Activated CD4-positive, alpha-beta T cell treated with anti-CD3 and anti-CD28 coated beads, Interleukin-2, amount 10 ng/mL, durations not matched to agents 7 days and 5 days (primary cell): ENCODE measurements around the gene PSMD12. TPM values are rescaled to one million over a fixed set of nuclear protein-coding genes. Genes with fewer than 3 reads are reported as not detected.

Experiments used
- CTCF ChIA-PET: fragments of 350-600 bp; sonication (Branson Sonifier 250); formaldehyde crosslinking; loops from one replicate; lab custom pipeline; 2021; ENCODE audit warnings: antibody characterized with exemption; lab: Charles Lee
- POLR2A ChIA-PET: fragments of 350-600 bp; sonication (Branson Sonifier 250); formaldehyde crosslinking; loops from one replicate; lab custom pipeline; 2021; ENCODE audit warnings: antibody characterized with exemption; lab: Charles Lee
- DNase-seq: peaks from one replicate; pipeline ENCODE4 v3.0.0-alpha.2; 2020
- H3K27ac Mint-ChIP-seq: one replicate; pipeline ENCODE4 v1.8.0; 2021; ENCODE audit warnings: mild to moderate bottlenecking, moderate library complexity, mixed read lengths
- H3K27me3 Mint-ChIP-seq: one replicate; pipeline ENCODE4 v1.8.0; 2021; ENCODE audit warnings: mixed read lengths
- H3K36me3 Mint-ChIP-seq: one replicate; pipeline ENCODE4 v1.8.0; 2021; ENCODE audit warnings: low read depth, mixed read lengths
- H3K4me1 Mint-ChIP-seq: one replicate; pipeline ENCODE4 v1.8.0; 2021; ENCODE audit warnings: mixed read lengths
- H3K4me3 Mint-ChIP-seq: one replicate; pipeline ENCODE4 v1.8.0; 2021; ENCODE audit warnings: mild to moderate bottlenecking, moderate library complexity, mixed read lengths
- H3K9me3 Mint-ChIP-seq: one replicate; pipeline ENCODE4 v1.8.0; 2021; ENCODE audit warnings: mixed read lengths
- total RNA-seq, 2 experiments: library from RNA; stranded (reverse); gene quantifications; one replicate each; pipeline ENCODE4 v1.2.3, GENCODE V29; 2021

Gene PSMD12
- total RNA-seq, 2 experiments from 2014 or later: 42.4 to 47.5 TPM

DNA sequence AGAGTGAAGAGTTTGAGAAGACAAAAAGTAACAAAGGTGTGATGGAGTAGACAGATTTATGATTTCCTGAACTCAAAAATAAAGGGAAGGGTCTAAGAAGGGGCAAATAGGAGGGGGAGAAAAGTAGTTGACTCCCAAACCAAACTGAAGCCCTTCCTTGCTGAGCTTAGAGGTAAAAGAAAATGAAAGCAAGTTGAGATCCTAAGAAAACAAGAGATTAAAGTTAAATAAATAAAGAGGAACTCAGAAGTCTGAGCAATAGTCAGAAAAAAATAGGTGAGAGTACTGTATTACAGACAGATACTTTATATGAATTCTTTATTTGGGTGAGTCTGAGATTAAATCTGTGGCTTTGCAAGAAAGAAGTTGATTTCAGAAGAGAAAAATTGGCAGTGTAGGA, 3.3 kb upstream of the PSMD12 start:
- H3K4me3 Mint-ChIP-seq: no peak overlapping the region
- H3K4me1 Mint-ChIP-seq: peaks cover 38% of the 10 kb centered on the region
- H3K36me3 Mint-ChIP-seq: peaks cover 4% of the 10 kb centered on the region
- ChIA-PET POLR2A (interaction anchor here (0.6 kb wide), 1 partner anchor 11 kb away, joined by 4 read pairs; no protein-coding TSS in a partner anchor), CTCF (interaction anchor here (1.7 to 2.5 kb wide), 3 partner anchors 8 to 105 kb away, joined by 7 read pairs; partner anchors contain the start of gene PITPNC1)
- H3K27me3 Mint-ChIP-seq: no peaks in the 10 kb centered on the region
- no peaks in the 10 kb centered on the region for H3K9me3 Mint-ChIP-seq
- no peak overlapping the region for H3K27ac Mint-ChIP-seq
- DNase-seq: no peak

DNA sequence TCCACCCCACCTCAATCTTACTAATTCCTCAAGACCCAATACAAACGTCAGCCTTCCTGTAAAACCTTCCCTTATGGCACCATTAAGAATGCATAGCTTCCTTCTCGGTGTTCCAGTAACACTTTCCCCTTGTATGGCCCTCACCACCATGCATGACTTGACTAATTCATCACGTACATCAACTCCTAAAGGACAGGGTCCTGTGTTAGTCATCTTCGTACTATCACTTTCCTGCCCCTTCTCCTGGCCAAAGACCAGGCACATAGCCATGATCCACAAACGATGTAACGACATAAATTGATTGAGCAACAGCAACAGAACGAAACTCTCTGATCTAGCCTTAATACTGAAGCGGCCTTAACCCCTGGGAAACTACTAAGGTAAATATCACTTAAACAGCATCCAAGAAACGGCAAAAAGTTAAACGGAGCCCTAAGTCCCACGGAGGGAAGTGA, 612 bp downstream of the PSMD12 start:
- peak overlapping the region; percentile 93 for H3K4me3 Mint-ChIP-seq
- H3K9me3 Mint-ChIP-seq: no peaks in the 10 kb centered on the region
- H3K27me3 Mint-ChIP-seq: no peaks in the 10 kb centered on the region
- peak overlapping the region; percentile 86 for H3K27ac Mint-ChIP-seq
- peaks cover 26% of the 10 kb centered on the region for H3K36me3 Mint-ChIP-seq
- POLR2A ChIA-PET: interaction anchor here (0.6 kb wide), 1 partner anchor 99 kb away, joined by 5 read pairs; no protein-coding TSS in a partner anchor
- peaks cover 65% of the 10 kb centered on the region for H3K4me1 Mint-ChIP-seq
- DNase-seq: no peak
- CTCF ChIA-PET: interaction anchor here (0.7 to 3.2 kb wide), 9 partner anchors 9 to 237 kb away, joined by 3 to 19 read pairs (median 6); partner anchors contain the start of gene PITPNC1

DNA sequence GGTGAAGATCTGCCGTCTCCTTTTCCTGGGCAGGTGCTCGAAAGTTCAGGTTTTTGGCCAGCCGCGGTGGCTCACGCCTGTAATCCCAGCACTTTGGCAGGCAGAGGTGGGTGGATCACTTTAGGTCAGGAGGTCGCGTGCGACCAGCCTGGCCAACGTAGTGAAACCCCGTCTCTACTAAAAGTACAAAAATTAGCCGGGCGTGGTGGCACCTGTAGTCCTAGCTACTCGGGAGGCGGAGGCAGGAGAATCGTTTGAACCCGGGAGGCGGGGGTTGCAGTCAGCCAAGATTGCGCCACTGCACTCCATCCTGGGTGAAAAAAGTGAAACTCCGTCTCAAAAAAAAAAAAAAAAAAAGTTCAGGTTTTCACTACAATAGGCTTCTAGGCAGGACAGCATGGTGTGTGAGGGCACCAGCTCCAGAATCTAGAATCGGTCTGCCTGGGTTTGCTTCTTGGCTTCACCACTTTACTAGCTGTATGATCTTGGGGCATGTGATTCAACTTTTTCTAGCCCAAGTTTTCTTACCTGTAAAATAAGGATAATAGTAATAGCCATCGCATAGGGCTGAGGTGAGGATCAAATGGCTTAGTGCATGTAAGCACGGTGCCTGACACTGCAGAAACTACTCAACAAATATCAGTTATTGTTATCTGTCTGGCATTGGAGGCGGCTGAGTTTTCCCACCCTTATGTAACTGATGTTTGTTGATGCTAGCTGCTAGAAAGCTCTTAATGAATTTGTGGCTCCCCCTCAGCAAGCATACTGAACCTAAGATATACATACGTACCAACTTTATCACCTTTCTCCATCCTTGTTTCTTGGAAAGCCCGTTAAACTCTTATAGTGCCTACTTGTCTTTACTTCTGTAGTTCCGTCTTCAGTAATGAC, 1.3 kb downstream of the PSMD12 start:
- peaks cover 72% of the 10 kb centered on the region for H3K4me1 Mint-ChIP-seq
- ChIA-PET POLR2A (interaction anchor here (0.6 to 0.7 kb wide), 3 partner anchors 10 to 99 kb away, joined by 3 to 7 read pairs (median 5); no protein-coding TSS in a partner anchor), CTCF (interaction anchor here (0.7 to 3.2 kb wide), 11 partner anchors 10 to 612 kb away, joined by 3 to 19 read pairs (median 5); partner anchors contain the start of gene PITPNC1)
- H3K4me3 Mint-ChIP-seq: peak overlapping the region; percentile 93
- H3K27ac Mint-ChIP-seq: peak overlapping the region; percentile 86
- no peak for DNase-seq
- no peaks in the 10 kb centered on the region for H3K9me3 Mint-ChIP-seq
- peaks cover 32% of the 10 kb centered on the region for H3K36me3 Mint-ChIP-seq
- no peaks in the 10 kb centered on the region for H3K27me3 Mint-ChIP-seq

DNA sequence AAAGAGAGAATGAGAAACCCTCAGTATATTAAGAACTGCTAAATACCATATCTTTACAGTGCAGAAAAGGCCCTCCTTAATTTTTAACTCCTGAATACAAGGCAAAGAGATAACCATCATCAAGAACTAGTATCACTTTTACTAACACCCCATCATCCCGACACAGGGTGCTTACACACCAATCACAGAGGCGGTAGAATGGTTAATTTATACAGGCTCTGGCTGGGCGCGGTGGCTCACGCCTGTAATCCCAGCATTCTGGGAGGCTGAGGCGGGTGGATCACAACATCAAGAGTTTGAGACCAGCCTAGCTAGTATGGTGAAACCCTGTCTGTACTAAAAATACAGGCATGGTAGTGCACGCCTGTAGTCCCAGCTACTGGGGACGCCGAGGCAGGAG, 4.2 kb downstream of the PSMD12 start:
- CTCF ChIA-PET: no interaction called here
- Mint-ChIP-seq H3K9me3 (no peaks in the 10 kb centered on the region), H3K27me3 (no peaks in the 10 kb centered on the region), H3K27ac (peak overlapping the region; percentile 51), H3K4me3 (no peak overlapping the region), H3K4me1 (peaks cover 82% of the 10 kb centered on the region), H3K36me3 (peaks cover 41% of the 10 kb centered on the region)
- no peak for DNase-seq
- POLR2A ChIA-PET: no interaction called here

DNA sequence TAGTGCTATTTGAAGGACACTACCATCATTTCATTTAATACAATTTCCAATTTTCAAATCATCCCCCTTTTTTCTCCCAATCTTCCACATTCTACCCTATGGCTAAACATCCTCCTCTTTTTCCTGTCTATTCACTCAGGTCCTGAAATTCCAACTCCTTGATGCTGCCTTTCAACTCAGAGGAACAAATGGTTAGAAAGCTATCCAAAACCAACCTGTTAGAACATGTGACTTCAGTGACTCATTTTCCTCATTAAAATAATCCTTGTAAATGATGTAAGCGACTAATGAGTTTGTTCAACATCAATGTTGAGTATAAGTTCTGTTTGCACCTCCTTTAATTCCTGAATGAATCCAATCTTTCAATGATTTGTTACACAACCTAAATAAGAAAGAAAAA, 5.5 kb downstream of the PSMD12 start:
- DNase-seq: no peak
- POLR2A ChIA-PET: no interaction called here
- H3K27me3 Mint-ChIP-seq: no peaks in the 10 kb centered on the region
- H3K36me3 Mint-ChIP-seq: peaks cover 44% of the 10 kb centered on the region
- H3K27ac Mint-ChIP-seq: peak overlapping the region; percentile 61
- CTCF ChIA-PET: no interaction called here
- H3K4me3 Mint-ChIP-seq: no peak overlapping the region
- peaks cover 74% of the 10 kb centered on the region for H3K4me1 Mint-ChIP-seq
- H3K9me3 Mint-ChIP-seq: no peaks in the 10 kb centered on the region

DNA sequence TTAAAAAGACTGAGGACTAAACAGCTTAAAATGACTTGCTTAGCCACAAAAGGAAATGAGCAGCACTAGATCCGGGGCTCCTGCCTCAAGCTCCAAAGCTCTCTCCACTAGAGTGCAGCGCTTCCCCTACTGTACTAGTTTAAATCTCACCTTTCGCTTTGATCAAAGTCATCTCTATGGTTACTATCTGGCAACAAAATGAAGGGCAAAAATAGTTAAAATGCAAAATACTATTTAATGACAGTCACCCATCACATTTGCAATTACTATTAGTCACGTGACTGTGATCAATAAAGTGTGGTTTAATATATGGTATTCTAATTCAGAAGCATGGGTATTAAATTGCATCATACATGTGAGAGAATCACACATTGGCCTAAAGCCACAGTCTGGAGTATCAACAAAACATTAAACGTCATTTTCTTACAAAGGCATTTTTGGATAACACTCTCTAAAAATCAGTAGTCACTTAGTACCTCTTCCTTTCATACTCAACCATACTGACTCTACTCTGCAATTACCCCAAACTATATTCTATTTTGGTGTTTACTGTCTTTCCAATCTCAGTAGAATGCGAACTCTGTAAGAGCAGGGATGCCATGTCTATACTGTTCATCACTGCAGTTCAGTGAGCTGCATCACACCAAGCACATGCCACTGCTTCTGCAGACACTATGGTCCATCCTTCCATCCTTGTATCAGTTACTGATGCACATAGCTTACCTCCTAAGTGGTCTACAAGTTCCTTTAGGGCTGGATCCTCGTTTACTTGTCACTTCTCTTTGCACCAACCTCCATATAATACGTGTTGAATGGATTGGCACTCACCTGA, 6.2 kb downstream of the PSMD12 start:
- no peaks in the 10 kb centered on the region for H3K9me3 Mint-ChIP-seq
- ChIA-PET CTCF (interaction anchor here (1.4 to 1.6 kb wide), 2 partner anchors 14 to 15 kb away, joined by 4 to 5 read pairs; no protein-coding TSS in a partner anchor), POLR2A (no interaction called here)
- H3K4me3 Mint-ChIP-seq: no peak overlapping the region
- H3K27me3 Mint-ChIP-seq: no peaks in the 10 kb centered on the region
- H3K36me3 Mint-ChIP-seq: peaks cover 46% of the 10 kb centered on the region
- peak; percentile 74 for DNase-seq
- H3K4me1 Mint-ChIP-seq: peaks cover 68% of the 10 kb centered on the region
- H3K27ac Mint-ChIP-seq: peak overlapping the region; percentile 61

DNA sequence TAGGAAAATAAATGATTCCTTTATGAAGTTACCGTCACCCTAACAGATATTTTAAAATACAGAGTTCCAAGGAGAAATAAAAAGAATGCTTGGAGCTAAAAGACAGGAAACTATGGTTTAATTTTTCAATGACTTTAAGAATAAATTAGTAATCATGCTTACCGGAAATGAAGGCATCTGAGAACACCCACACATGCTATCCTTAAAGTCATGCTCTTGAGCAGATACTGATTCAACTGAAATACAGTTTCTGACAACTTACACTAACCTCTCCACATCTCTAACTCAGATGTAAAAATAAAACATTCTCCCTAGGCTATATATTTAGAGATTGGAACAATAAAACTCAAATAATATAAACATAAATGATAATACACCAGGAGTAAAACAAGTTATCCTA, 7.8 kb downstream of the PSMD12 start:
- peaks cover 54% of the 10 kb centered on the region for H3K4me1 Mint-ChIP-seq
- ChIA-PET POLR2A (interaction anchor here (0.6 kb wide), 1 partner anchor 11 kb away, joined by 4 read pairs; no protein-coding TSS in a partner anchor), CTCF (interaction anchor here (0.6 to 1.6 kb wide), 3 partner anchors 17 to 319 kb away, joined by 3 to 5 read pairs (median 4); no protein-coding TSS in a partner anchor)
- no peak for DNase-seq
- no peaks in the 10 kb centered on the region for H3K27me3 Mint-ChIP-seq
- H3K4me3 Mint-ChIP-seq: peak overlapping the region; percentile 25
- peak overlapping the region; percentile 69 for H3K27ac Mint-ChIP-seq
- peaks cover 51% of the 10 kb centered on the region for H3K36me3 Mint-ChIP-seq
- H3K9me3 Mint-ChIP-seq: no peaks in the 10 kb centered on the region

DNA sequence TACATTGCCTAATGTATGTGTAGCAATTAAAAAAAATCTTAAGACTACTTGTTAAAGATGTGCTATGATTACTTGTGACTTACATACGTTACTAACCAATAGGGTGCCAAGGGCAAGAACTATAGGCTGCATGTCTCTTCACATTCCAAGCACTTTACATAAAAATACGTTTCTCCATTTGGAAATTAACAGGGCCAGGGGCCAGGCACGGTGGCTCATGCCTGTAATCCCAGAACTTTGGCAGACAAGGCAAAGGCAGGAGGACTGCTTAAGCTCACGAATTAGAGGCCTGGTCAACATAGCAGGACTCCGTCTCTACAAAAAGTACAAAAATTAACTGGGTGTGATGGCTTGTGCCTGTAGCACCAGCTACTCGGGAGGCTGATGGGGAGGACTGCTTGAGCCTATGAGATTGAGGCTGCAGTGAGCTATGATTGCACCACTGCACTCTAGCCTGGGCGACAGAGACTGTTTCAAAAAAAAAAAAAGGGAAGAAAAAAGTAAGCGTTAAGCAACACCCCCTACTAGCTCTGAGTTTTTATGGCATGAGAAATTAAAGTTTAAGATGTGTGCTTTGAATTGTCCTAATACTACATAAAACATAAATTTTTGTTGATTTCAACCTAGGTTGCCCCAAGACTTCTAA, 12.3 kb downstream of the PSMD12 start:
- no peaks in the 10 kb centered on the region for H3K27me3 Mint-ChIP-seq
- no peak overlapping the region for H3K27ac Mint-ChIP-seq
- ChIA-PET POLR2A (no interaction called here), CTCF (interaction anchor here (1.1 to 1.2 kb wide), 2 partner anchors 11 to 59 kb away, joined by 3 to 6 read pairs; no protein-coding TSS in a partner anchor)
- H3K9me3 Mint-ChIP-seq: no peaks in the 10 kb centered on the region
- H3K4me1 Mint-ChIP-seq: peaks cover 16% of the 10 kb centered on the region
- H3K4me3 Mint-ChIP-seq: no peak overlapping the region
- DNase-seq: no peak
- H3K36me3 Mint-ChIP-seq: peaks cover 49% of the 10 kb centered on the region

DNA sequence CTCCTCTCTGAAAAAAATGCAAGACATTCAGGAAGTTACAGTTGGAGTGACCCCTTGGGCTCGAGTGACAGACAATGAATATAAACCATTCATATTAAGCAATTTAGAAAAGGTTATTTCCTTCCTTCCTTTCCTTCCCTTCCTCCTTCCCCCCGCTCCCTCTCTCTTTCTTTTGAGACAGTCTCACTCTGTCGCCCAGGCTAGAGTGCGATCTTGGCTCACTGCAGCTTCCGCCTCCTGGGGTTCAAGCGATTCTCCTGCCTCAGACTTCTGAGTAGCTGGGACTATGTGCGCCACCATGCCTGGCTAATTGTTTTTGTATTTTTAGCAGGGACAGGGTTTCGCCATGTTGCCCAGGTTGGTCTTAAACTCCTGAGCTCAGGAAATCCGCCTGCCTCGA, 13.2 kb downstream of the PSMD12 start:
- peaks cover 10% of the 10 kb centered on the region for H3K4me1 Mint-ChIP-seq
- POLR2A ChIA-PET: no interaction called here
- no peak overlapping the region for H3K27ac Mint-ChIP-seq
- H3K36me3 Mint-ChIP-seq: peaks cover 51% of the 10 kb centered on the region
- DNase-seq: no peak
- CTCF ChIA-PET: interaction anchor here (1.2 kb wide), 1 partner anchor 58 kb away, joined by 3 read pairs; no protein-coding TSS in a partner anchor
- H3K27me3 Mint-ChIP-seq: no peaks in the 10 kb centered on the region
- no peaks in the 10 kb centered on the region for H3K9me3 Mint-ChIP-seq
- H3K4me3 Mint-ChIP-seq: no peak overlapping the region

DNA sequence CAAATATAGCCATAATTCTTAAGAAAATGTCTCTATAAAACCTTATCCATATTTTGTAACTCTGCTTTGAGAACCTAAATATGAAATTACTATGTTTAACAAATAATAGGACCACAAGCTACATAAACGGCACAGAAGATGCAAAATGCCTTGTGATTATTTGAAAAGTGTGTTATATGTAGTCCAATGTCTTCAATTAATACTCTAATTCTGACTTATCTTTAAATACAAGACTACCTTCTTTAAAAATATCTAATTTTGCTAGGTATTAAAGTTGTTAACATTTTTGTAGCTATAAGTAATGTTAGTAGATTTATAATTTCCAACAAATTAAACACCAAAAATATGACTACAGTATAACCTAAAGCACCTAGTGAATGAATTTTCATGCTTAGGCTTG, 17.0 kb downstream of the PSMD12 start:
- CTCF ChIA-PET: no interaction called here
- H3K4me1 Mint-ChIP-seq: no peaks in the 10 kb centered on the region

DNA sequence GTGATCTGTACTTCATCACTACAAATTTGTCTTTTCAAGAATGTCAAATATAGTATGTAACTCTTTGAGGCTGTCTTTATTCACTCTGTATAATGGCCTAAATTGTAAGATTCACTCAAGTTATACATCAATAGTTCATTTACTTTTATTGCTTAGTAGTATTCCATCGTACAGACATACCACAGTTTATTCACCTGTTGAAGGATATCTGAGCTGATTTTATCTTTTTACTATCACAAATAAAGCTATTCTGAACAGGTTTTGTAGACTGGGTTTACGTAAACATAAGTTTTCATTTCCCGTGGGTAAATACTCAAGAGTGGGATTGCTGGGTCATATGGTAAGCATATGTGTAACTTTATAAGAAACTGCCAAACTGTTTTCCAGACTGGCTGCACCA, 18.6 kb downstream of the PSMD12 start:
- Mint-ChIP-seq H3K27me3 (no peaks in the 10 kb centered on the region), H3K9me3 (no peaks in the 10 kb centered on the region), H3K27ac (no peak overlapping the region), H3K4me1 (no peaks in the 10 kb centered on the region), H3K4me3 (no peak overlapping the region), H3K36me3 (peaks cover 59% of the 10 kb centered on the region)
- ChIA-PET CTCF (interaction anchor here (1.4 kb wide), 1 partner anchor 14 kb away, joined by 3 read pairs; no protein-coding TSS in a partner anchor), POLR2A (no interaction called here)
- no peak for DNase-seq

More for the DNA sequence above, 17.0 kb downstream of the PSMD12 start:
- H3K4me3 Mint-ChIP-seq: no peak overlapping the region
- H3K27me3 Mint-ChIP-seq: no peaks in the 10 kb centered on the region
- POLR2A ChIA-PET: no interaction called here
- H3K36me3 Mint-ChIP-seq: peaks cover 60% of the 10 kb centered on the region
- no peak for DNase-seq
- H3K27ac Mint-ChIP-seq: no peak overlapping the region
- H3K9me3 Mint-ChIP-seq: no peaks in the 10 kb centered on the region

DNA sequence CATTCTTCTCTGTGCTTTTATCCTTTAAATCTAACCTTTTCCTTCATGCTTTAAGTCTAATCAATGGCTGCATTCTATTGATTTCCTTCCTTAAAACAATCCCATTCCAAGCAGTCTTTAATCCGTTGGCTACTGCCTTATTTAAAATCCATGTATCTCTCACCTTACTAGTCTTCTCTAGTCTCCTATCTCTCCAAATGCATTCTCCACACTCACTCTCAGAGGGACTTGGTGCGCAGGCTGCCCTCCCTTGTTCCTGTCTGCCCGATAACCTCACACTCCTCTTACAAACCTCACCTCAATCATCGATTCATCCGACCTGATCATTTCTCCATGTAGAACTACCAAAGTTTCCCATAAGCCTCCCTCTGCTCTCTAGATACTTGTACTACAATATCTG, 23.1 kb downstream of the PSMD12 start:
- Mint-ChIP-seq H3K27ac (no peak overlapping the region), H3K36me3 (peaks cover 61% of the 10 kb centered on the region)

More for the DNA sequence above, 23.1 kb downstream of the PSMD12 start:
- CTCF ChIA-PET: interaction anchor here (0.6 kb wide), 1 partner anchor 98 kb away, joined by 7 read pairs; no protein-coding TSS in a partner anchor
- no peaks in the 10 kb centered on the region for H3K27me3 Mint-ChIP-seq
- no peak for DNase-seq
- no peaks in the 10 kb centered on the region for H3K4me1 Mint-ChIP-seq
- H3K4me3 Mint-ChIP-seq: no peak overlapping the region
- H3K9me3 Mint-ChIP-seq: no peaks in the 10 kb centered on the region
- POLR2A ChIA-PET: no interaction called here
